Lower lobe of right lung (tissue), 2 donors: ENCODE results near the gene PRKCQ. TPM values are rescaled to one million over a fixed set of nuclear protein-coding genes. Genes with fewer than 3 reads are reported as not detected.
"Not testable (repeated sequence)": the region's sequence is repeated elsewhere in the genome, so short reads cannot be mapped to it uniquely, and the experiment has no call there.

Experiments
- ATAC-seq, 2 donors: fragments of 200-7000 bp; cut with Tn5 transposase; one replicate each; pipeline ENCODE4 v1.9.1; 2020 to 2022; ENCODE audit warnings: mild to moderate bottlenecking in 2 of 2, moderate library complexity in 2 of 2
- DNase-seq: peaks from one replicate; pipeline ENCODE4 v3.0.0-alpha.2; 2020
- H3K27ac ChIP-seq: fragments of 200-600 bp; one replicate; pipeline ENCODE4 v1.8.0; 2022
- H3K27me3 ChIP-seq: fragments of 200-600 bp; one replicate; pipeline ENCODE4 v1.8.0; 2022; ENCODE audit warnings: low read depth
- H3K36me3 ChIP-seq: fragments of 200-600 bp; one replicate; pipeline ENCODE4 v1.8.0; 2022; ENCODE audit warnings: mild to moderate bottlenecking
- H3K4me1 ChIP-seq: fragments of 200-600 bp; one replicate; pipeline ENCODE4 v1.8.0; 2022
- H3K4me3 ChIP-seq: fragments of 200-600 bp; one replicate; pipeline ENCODE4 v1.8.0; 2022; ENCODE audit warnings: mild to moderate bottlenecking
- H3K9me3 ChIP-seq: fragments of 200-600 bp; one replicate; pipeline ENCODE4 v1.8.0; 2022
- CTCF ChIP-seq: fragments of 200-600 bp; IDR thresholded peaks from one replicate; pipeline ENCODE4 v1.8.0; 2022; ENCODE audit warnings: antibody characterized with exemption, mild to moderate bottlenecking
- intact Hi-C: fragments of 100-400 bp; cut with DNase I; formaldehyde crosslinking; loops from one replicate; pipeline ENCODE4 v1.11.0; 2022
- total RNA-seq: library from RNA; stranded (reverse); fragmentation: NEBNext Ultra II Directional; extraction: Animal tissue kit (Norgen Biotek cat#: 25700); gene quantifications from one replicate; pipeline ENCODE4 v1.2.1, GENCODE V29; 2021
- donor health status: DM: no; HTN: yes; CAD: no; lungs with severe emphysema.

PRKCQ gene
- total RNA-seq, 1 donor from 2014 or later = 8.1 TPM

DNA sequence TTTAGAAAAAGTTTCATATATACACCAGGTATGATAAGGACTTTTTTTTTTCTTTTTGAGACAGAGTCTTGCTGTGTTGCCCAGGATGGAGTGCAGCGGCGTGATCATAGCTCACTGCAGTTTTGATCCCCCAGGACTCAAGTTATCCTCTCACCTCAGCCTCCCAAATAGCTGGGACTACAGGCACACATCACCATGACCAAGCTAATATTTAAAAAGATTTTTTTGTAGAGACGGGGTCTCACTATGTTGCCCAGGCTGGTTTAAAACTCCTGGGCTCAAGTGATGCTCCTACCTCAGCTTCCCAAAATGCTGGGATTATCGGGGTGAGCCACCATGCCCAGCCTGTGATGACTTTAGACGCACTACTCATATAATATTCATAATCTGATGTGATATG, 2.2 kb upstream of the PRKCQ start:
- no peak for TF ChIP-seq CTCF
- Histone ChIP-seq H3K4me3 (no peak overlapping the region), H3K27ac (no peak overlapping the region), H3K4me1 (no peaks in the 10 kb centered on the region), H3K9me3 (no peaks in the 10 kb centered on the region), H3K36me3 (no peaks in the 10 kb centered on the region), H3K27me3 (peaks cover 15% of the 10 kb centered on the region)
- intact Hi-C loops = no loop called here
- ATAC-seq (no peak), DNase-seq (no peak)

- peaks cover 15% of the 10 kb centered on the region for H3K27me3 ChIP-seq
- no peak for ATAC-seq
- intact Hi-C loops = no loop called here
These were observed 1.7 kb upstream of the PRKCQ start for GRCh38 chr10:6581778-6582228.

DNA sequence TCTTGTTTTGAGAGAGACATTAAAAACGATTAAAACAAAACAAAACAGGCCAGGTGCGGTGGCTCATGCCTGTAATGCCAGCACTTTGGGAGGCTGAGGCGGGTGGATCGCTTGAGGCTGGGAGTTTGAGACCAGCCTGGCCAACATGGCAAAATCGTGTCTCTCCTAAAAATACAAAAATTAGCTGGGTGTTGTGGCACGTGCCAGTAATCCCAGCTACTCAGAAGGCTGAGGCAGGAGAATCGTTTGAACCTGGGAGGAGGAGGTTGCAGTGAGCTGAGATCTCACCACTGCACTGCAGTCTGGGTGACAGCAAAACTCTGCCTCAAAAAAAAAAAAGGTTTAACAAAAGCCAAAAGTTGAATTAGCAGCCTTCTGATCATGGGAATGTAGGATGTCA, 1.1 kb upstream of the PRKCQ start:
- Histone ChIP-seq H3K27ac (peak overlapping the region; percentile 80), H3K4me3 (peak overlapping the region; percentile 71), H3K27me3 (peaks cover 18% of the 10 kb centered on the region)
- H3K4me1 ChIP-seq, ATAC-seq, H3K36me3 ChIP-seq, intact Hi-C loops, DNase-seq, H3K9me3 ChIP-seq: not testable (repeated sequence)

More at GRCh38 chr10:6581778-6582228, 1.7 kb upstream of the PRKCQ start:
- DNase-seq = no peak
- H3K4me3 ChIP-seq = no peak overlapping the region
- H3K36me3 ChIP-seq = no peaks in the 10 kb centered on the region
- H3K4me1 ChIP-seq = no peaks in the 10 kb centered on the region
- no peak for TF ChIP-seq CTCF
- no peaks in the 10 kb centered on the region for H3K9me3 ChIP-seq
- H3K27ac ChIP-seq = no peak overlapping the region

DNA sequence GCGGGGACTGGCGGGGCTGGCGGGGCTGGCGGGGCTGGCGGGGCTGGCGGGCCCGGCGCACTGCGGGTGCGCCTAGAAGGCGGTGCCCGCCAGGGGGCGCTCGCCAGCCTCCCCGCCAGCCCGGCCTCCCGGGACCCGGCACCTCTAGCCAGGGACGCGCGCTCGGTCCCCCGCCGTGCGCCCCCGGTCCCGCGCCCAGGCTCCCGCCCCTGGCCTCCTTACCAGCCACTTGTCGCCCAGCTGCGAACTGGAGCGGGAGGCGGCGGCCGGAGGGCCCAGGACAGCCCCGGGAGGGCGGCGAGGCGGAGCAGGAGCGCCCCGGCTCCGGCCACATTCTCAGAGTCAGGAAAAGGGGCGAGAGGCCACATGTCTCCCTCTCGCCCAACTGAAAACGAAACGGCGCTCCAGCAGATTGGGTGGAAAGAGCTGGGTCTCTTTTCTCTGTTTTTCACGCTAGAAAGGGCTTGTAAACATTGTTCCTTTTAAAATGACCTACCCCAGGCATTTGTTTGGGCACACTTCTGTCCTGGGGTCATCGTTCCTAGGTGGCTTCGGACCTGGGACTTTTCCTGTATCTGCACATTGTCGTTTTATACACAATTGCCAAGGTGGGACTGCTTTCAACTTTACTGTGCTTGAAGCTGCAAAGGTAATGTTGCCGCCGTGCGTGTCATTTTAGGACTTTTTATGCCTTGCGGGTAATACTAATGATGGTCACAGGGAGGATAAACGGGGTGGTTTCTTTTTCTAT, 378 bp upstream of the PRKCQ start:
- Histone ChIP-seq H3K9me3 (no peaks in the 10 kb centered on the region), H3K27me3 (peaks cover 18% of the 10 kb centered on the region), H3K36me3 (no peaks in the 10 kb centered on the region), H3K27ac (peak overlapping the region; percentile 80), H3K4me1 (no peaks in the 10 kb centered on the region), H3K4me3 (peak overlapping the region; percentile 71)
- intact Hi-C loops = no loop called here
- TF ChIP-seq CTCF = peak; percentile 41
- DNase-seq (peak; percentile 88), ATAC-seq (peak; percentile 94 to 98)

DNA sequence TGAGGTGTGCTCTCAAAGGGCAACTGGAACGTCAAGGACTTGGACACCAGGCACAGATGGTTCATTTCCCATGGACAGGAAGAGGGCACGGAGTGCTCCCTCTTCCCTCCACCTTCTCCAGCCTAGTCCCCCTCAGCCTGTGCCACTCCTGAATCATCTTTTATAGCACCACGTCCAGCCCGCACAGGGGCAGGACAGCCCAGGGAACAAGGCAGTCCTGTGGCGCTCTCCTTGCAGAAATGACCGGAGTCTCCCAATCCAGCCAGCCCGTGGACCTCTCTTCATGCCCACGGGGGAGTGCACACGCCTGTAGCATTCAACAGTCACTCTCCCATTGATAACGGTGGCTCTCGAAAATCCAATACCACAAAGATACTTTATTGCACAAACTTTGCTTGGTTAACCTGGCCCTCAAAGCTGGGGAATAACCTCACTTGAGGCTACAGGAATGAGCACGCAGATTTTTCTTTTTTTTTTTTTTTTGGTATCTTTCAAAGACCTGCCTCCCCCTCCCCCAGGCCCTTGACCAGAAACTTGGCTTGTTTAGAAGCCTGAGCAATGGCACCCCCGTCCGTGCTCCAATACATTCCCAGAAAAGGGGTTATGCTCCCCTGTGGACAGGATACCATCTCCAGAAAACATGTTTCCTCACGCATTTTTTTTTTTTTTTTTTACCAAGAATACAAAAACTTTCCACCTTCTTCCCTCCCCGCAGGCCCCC, 733 bp downstream of the PRKCQ start:
- DNase-seq (peak; percentile 49), ATAC-seq (peak; percentile 19 to 51)
- Histone ChIP-seq H3K9me3 (no peaks in the 10 kb centered on the region), H3K4me1 (no peaks in the 10 kb centered on the region), H3K27ac (peak overlapping the region; percentile 78), H3K27me3 (peaks cover 18% of the 10 kb centered on the region), H3K36me3 (no peaks in the 10 kb centered on the region), H3K4me3 (peak overlapping the region; percentile 71)
- TF ChIP-seq CTCF = no peak
- intact Hi-C loops = no loop called here

DNA sequence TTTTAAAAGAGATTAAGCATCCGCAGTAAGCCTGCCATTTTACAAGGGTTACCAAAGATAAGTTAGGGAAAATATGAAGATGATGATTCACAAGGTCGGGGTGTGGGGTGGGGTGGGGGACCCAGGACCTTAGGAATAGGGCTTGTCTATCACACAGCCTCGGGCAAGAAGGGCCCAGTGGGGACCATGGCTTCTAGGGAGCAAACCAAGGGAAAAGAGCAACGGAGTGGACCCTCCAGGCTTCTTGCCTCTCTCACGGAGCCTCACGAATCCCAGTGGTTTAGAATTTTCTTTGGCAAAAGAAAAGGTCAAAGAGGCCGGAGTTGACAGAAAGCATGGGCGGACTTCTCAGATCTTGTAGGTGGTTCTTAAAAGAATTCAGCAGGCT, 1.3 kb downstream of the PRKCQ start:
- Histone ChIP-seq H3K4me3 (peak overlapping the region; percentile 71), H3K4me1 (no peaks in the 10 kb centered on the region), H3K27me3 (peaks cover 18% of the 10 kb centered on the region), H3K9me3 (no peaks in the 10 kb centered on the region), H3K36me3 (no peaks in the 10 kb centered on the region), H3K27ac (peak overlapping the region; percentile 60)
- ATAC-seq = no peak
- TF ChIP-seq CTCF = no peak
- intact Hi-C loops = no loop called here
- no peak for DNase-seq
